HEK293 (cell line): ENCODE results near the gene PPP3CA.

ENCODE experiments used
- ZBTB1 ChIP-seq: fragments of 450-650 bp; formaldehyde crosslinking; IDR thresholded peaks from 2 replicates; pipeline ENCODE4 v1.5.1; 2016; ENCODE audit warnings: missing biosample characterization, missing genetic modification characterization
- ZBTB17 ChIP-seq: fragments of 450-650 bp; formaldehyde crosslinking; IDR thresholded peaks from 2 replicates; pipeline ENCODE4 v1.5.1; 2016; ENCODE audit warnings: missing biosample characterization, missing genetic modification characterization

- TF ChIP-seq ZBTB17 (tag by site-specific recombination) (no peak), ZBTB1 (tag by site-specific recombination) (no peak)
Measured at GRCh38 chr4:101285985-101286384, 61.3 kb downstream of the PPP3CA start.
